ENCODE measurements around the gene NOSTRIN. TPM values are rescaled to one million over a fixed set of nuclear protein-coding genes. Genes with fewer than 3 reads are reported as not detected.

The NOSTRIN gene
- total and polyA plus RNA-seq, 2 donors (not counting 3 experiments of a cell fraction or from before 2014, with no cell fraction given), result 0.03 to 0.75 TPM

- no TSS peak for BruUV-seq (replicated peaks)
- ChIA-PET POLR2A (no interaction called here), CTCF (no interaction called here)
- dilution Hi-C loops (cut with MboI; ENCODE audit: extremely low pct_ligation_motif_present, low sequenced_read_pairs) (no loop called here), intact Hi-C loops (cut with micrococcal nuclease) (no loop called here)
- no peaks in the 10 kb centered on the region for H4K20me1 ChIP-seq (replicated peaks; ENCODE audit: control insufficient read depth, extremely low read depth, insufficient read depth, low read length)
- FAIRE-seq (no peak), DNase-seq (ENCODE audit: low read depth, low spot score) (no peak)
- H3K36me3 ChIP-seq (ENCODE audit: control insufficient read depth in 2 of 2, extremely low read depth in 1 of 2, insufficient read depth in 2 of 2, low read length in 2 of 2), result no peaks in the 10 kb centered on the region
- no peaks in the 10 kb centered on the region for H3K9me1 ChIP-seq (replicated peaks; ENCODE audit: control insufficient read depth, extremely low read depth, insufficient read depth, low read length)
- no peak overlapping the region for H2AFZ ChIP-seq (ENCODE audit: low read depth, low read length)
- H3K27me3 ChIP-seq (ENCODE audit: control insufficient read depth in 2 of 2, insufficient read depth in 2 of 2, low read length in 2 of 2), result peaks cover 0 to 8% of the 10 kb centered on the region in 2 experiments
- H3K27ac ChIP-seq (ENCODE audit: insufficient read depth, low read depth, low read length), result no peak overlapping the region
- no peak overlapping the region for H3K9ac ChIP-seq (replicated peaks; ENCODE audit: extremely low read depth, insufficient read depth, low read length)
- peaks cover 10% of the 10 kb centered on the region for H3K4me1 ChIP-seq (ENCODE audit: control insufficient read depth, extremely low read depth, insufficient read depth, low read length)
- H3K4me2 ChIP-seq (ENCODE audit: insufficient read depth, low read length), result no peak overlapping the region
- H3K9me3 ChIP-seq (replicated peaks; ENCODE audit: control insufficient read depth, insufficient read depth, low read length), result no peaks in the 10 kb centered on the region
- H3K79me2 ChIP-seq (ENCODE audit: control insufficient read depth, insufficient read depth, low read length), result peaks cover 10% of the 10 kb centered on the region
- TF ChIP-seq MAX (IDR thresholded peaks at IDR 0.05; ENCODE audit: insufficient read depth, insufficient read length), result no peak
- no peak for TF ChIP-seq MYC (IDR thresholded peaks at IDR 0.05; ENCODE audit: low read depth, low read length)
- no peak for TF ChIP-seq EZH2 (IDR thresholded peaks at IDR 0.05; ENCODE audit: borderline replicate concordance, low read depth, low read length, severe bottlenecking)
- no peak for TF ChIP-seq POLR2AphosphoS5 (IDR thresholded peaks at IDR 0.05; ENCODE audit: insufficient read depth, low read depth, low read length)
- TF ChIP-seq POLR2A (IDR thresholded peaks at IDR 0.05; ENCODE audit: low read depth, low read length), result no peak
- TF ChIP-seq FOS (IDR thresholded peaks at IDR 0.05; ENCODE audit: borderline replicate concordance, insufficient read depth, low read length), result no peak
- TF ChIP-seq GATA2 (IDR thresholded peaks at IDR 0.05; ENCODE audit: insufficient read depth, insufficient read length, low read depth, low read length), result no peak
- no peak for TF ChIP-seq JUN (IDR thresholded peaks at IDR 0.05; ENCODE audit: borderline replicate concordance, insufficient read depth, insufficient read length, low read depth)
- no peak for TF ChIP-seq CTCF (IDR thresholded peaks at IDR 0.05; ENCODE audit: extremely low read depth in 1 of 2, insufficient read depth in 1 of 2, low read depth in 1 of 2, low read length in 2 of 2)
- H3K4me3 ChIP-seq (replicated peaks in 1 of 3; ENCODE audit: insufficient read depth in 1 of 3, low read depth in 1 of 3, low read length in 3 of 3), result no peak overlapping the region
Observed at GRCh38 chr2:168894101-168894500, 91.7 kb downstream of the NOSTRIN start.
